ENCODE measurements around the gene ETV2.

GRCh38 chr19:35601971-35602370, 39.6 kb upstream of the ETV2 start:
- TF ChIP-seq CTCF (conservative IDR thresholded peaks at IDR 0.05; ENCODE audit: low read length): no peak
- no peak for TF ChIP-seq EZH2phosphoT487 (IDR thresholded peaks at IDR 0.05; ENCODE audit: borderline replicate concordance, low read depth, low read length)

Data from OCI-LY7 (cell line).